IPS-18c (cell line): Measurements from ENCODE around the gene BAG3.
A peak's percentile ranks its signal among the peaks of the same experiment; 100 is the strongest.
"Not testable (repeated sequence)": the region's sequence is repeated elsewhere in the genome, so short reads cannot be mapped to it uniquely, and the experiment has no call there.

Experiments
- H3K4me3 ChIP-seq: 2 replicates; pipeline ENCODE4 v1.7.0; 2013; ENCODE audit warnings: low read depth, mild to moderate bottlenecking, low read length, moderate library complexity; ENCODE audit not compliant: insufficient read depth
- H3K9me3 ChIP-seq: one replicate; pipeline ENCODE4 v1.6.1; 2013; ENCODE audit warnings: mild to moderate bottlenecking, low read length, moderate library complexity; ENCODE audit not compliant: control insufficient read depth, insufficient read depth

Gene BAG3

DNA sequence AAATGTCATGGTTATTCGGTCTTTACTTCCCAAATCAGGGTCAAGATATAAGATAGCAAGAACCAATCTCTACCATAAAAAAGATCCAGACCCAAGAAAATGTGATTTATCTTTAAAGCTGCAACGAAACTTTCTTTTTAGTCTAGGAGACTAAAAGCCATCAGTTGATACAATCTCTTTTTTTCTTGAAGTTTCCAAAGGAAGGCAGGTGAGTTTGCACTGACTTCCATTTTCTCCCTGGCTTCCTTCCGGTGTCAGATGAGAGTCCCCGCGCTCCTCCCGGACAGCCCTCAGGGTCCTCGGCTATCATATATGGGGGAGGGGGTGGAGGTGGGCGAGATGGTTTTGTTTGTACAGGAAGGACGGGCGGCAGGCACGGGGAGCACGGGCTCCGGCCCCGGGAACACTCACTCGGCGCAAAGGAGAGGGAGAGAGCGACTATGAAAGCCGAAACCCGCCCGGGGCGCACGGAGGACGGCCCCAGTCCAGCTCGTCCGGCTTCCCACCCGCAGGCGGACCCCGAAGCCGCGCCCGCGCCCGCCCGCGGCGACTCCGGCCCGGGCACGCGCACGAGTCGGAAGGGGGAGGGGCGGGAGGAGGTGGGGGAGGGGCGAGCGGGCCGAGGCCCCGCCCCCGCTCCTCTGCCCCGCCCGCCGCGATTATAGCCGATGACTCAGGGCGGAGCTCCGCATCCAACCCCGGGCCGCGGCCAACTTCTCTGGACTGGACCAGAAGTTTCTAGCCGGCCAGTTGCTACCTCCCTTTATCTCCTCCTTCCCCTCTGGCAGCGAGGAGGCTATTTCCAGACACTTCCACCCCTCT is at the start of gene BAG3:
Gene BAG3, plus strand, starts transcription at position 689 of the 822 bp plus-strand sequence. CDS start 296 bp downstream, outside the sequence.
- Histone ChIP-seq H3K9me3 (no peaks in the 10 kb centered on the region), H3K4me3 (peak within 1 kb of the TSS; percentile 80)

DNA sequence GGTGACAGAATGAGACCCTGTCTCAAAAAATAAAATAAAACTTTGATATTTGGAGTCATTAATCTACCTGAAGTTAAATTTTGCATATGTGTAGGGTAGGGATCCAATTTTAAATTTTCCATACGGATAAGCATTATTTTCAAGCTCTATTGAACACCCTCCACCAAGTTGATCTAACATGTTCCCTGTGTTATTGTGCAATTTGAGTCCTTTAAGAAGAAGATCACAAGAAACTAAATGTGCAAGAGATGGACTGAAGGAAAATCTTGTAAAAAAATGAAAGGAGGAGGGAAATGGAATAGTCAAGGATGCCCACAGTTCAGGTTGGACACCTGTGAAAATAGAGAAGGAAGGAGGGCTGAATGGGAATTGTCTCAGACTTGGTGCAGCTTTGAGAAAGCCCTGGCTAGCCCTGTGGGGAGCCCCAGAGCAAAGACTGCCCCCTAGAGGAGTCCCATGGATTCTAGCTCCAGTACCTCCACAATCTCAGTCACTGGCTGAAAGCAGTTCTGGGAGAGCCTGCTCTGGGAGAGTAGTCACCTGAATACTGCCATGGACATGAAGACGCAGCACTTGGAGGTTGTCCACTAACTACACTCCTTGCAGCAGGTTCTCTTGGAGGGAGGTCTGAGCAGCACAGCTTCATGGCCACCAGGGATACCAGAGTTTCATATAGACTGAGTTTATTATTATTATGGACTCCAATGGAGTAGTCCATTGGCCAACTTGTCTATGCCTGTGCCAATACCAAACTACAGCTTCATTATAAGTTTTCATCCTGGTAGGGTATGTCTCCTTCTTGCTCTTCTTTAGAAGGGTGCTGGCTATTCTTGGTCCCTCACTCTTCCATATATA is 48.7 kb upstream of the BAG3 start:
- Histone ChIP-seq H3K4me3 (no peak overlapping the region), H3K9me3 (peaks cover 5% of the 10 kb centered on the region)

DNA sequence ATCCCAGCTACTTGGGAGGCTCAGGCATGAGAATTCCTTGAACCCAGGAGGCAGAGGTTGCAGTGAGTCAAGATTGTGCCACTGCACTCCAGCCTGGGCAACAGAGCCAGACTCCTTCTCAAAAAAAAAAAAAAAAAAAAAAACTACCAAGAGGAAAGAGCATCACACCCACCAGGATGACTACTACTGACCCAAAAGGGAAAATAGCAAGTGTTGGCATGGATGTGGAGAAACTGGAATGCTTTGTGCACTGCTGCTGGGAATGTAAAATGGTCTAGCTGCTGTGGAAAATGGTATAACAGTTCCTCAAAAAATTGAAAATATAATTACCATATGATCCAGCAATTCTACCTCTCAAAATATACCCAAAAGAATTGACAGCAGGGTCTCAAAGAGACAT is 46.7 kb upstream of the BAG3 start:
- H3K4me3 ChIP-seq: no peak overlapping the region
- no peaks in the 10 kb centered on the region for H3K9me3 ChIP-seq

DNA sequence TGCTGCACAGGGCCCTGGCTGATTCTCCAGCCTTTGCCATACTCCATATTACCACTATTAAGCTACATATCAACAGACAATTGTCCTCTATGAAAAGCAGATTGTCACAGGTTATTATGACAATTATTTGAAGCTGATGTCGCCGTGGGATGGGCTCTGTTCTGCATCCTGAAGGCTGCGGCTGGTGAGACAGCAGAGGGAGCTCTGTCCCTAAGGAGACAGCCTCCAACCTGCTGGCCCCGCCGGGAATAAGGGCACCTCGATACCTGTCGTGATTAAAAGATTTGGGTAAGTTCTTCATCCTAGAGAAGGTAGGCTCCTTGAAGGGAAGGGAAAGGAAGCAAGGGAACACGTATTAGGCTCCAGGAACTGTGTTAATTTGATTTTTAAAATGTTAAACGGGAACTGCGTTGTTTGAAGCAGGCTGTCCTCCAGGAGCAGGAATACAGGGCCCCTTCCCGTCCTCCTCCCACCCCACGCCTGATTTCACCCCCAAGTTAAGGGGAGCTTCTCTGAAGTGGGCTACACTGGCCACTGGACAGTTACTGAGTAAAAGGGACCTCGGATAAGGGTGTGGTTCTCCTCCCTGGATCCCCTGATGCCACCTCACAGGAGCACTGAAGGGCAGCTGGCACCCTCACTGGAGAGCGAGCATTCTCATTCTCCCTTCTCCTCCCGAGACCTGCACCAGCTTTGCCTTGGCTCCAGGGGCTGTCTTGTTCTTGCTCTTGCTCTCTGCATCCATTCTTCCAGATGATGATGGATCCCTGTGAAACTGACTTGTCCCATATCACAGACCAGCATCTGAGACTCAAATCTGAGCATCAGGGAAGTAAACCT is 42.6 kb upstream of the BAG3 start:
- H3K4me3 ChIP-seq: no peak overlapping the region
- H3K9me3 ChIP-seq: no peaks in the 10 kb centered on the region

DNA sequence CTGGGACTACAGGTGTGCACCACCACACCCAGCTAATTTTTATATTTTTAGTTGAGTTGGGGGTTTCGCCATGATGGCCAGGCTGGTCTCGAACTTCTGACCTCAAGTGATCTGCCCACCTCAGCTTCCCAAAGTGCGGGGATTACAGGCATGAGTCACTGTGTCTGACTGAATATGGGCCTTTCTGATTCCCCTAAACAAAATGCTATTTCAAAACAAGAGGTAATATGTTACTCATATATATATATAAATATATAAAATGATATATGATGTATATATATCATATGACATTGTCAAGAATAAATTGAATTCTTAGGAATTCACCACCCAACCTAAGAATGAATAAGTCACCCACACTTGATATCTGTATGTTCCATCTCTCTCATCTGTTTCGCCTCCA is 41.7 kb upstream of the BAG3 start:
- no peak overlapping the region for H3K4me3 ChIP-seq
- H3K9me3 ChIP-seq: no peaks in the 10 kb centered on the region

DNA sequence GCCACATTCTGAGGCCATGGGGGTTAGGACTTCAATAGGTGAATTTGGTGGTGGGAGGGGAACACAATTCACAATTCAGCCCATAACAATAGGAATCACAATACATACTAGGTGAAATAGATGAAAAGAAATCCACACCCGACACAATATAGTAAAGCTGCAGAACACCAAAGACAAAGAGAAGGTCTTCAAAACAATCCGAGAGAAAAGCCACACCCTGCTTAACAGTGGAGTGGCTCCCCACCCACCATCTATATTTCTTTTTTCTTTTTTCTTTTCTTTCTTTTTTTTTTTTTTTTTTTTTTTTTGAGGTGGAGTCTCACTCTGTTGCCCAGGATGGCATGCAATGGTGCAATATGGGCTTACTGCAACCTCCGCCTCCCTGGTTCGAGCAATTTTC is 39.7 kb upstream of the BAG3 start:
- Histone ChIP-seq H3K9me3 (no peaks in the 10 kb centered on the region), H3K4me3 (no peak overlapping the region)

DNA sequence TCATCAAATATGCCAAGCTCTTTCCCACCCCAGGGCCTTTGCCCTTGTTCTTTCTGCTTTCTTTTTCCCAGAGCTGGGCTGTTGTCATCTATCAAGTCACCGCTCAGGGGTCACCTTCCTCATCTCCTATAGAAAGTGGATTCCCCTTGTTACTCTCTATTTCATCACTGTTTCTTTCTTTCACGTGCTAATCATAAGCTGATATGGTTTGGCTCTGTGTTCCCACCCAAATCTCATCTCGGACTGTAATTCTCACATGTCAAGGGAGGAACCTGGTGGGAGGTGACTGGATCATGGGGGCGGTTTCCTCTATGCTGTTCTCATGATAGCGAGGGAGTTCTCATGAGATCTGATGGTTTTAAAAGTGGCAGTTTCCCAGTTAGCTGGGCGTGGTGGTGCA is 37.4 kb upstream of the BAG3 start:
- H3K9me3 ChIP-seq: no peaks in the 10 kb centered on the region
- no peak overlapping the region for H3K4me3 ChIP-seq

DNA sequence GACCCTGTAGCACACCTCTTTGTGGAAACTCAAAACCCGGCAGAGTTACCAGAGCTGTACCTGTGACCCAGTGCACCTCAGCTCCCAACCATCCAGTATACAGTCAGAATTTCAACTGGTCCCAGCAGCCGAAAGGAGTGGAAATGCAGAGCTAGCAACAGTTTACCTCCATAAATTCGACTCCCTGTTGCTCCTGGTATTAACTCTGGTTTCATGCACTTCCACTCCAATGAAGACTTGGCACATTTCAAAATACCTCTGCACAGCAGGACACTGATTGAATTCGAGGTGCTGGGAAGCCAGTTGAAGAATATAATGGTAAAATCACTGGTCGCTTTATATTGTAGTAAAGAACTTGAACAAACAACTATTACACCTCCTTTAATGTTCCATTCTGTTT is 36.5 kb upstream of the BAG3 start:
- no peaks in the 10 kb centered on the region for H3K9me3 ChIP-seq
- H3K4me3 ChIP-seq: no peak overlapping the region

DNA sequence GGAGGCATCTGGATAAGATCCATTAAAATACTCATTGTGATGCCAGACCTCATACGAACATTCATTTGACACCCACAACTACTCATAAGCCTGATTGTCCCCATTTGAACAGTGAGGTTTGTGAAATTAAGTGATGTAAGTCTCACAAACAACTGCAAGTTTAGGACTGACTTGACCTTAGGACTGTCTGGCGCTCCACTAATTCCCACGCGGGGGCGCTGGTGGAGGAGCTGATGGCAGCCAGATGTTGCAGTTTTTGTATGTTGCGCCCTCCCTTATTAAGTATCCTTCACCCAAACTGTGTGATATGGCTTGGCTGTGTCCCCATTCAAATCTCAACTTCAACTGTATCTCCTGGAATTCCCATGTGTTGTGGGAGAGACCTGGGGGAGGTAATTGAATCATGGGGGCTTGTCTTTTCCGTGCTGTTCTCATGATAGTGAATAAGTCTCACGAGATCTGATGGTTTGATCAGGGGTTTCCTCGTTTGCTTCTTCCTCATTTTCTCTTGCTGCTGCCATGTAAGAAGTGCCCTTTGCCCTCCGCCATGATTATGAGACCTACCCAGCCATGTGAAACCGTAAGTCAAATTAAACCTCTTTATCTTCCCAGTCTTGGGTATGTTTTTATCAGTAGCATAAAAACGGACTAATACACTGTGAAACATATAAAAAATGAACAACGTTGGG is 34.2 kb upstream of the BAG3 start:
- H3K9me3 ChIP-seq: no peaks in the 10 kb centered on the region
- H3K4me3 ChIP-seq: no peak overlapping the region

DNA sequence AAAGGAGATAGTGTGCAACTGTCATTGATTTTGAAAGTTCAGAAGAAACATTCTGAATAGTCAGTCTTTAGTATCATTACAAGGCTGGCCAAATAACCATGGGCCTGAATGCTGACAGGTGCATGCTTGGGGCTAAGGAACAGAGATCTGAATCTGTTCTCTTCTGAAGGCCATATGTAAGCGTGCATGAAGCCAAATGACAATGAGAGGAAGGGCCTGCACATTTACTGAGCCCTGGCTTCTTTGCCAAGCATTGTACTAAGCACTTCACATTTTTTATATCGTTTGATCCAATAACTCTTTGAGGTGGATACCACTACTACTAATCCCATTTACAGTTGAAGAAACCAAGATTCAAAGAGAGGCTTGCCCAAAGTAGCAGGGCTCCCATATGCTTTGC is 32.0 kb upstream of the BAG3 start:
- Histone ChIP-seq H3K4me3 (no peak overlapping the region), H3K9me3 (no peaks in the 10 kb centered on the region)

DNA sequence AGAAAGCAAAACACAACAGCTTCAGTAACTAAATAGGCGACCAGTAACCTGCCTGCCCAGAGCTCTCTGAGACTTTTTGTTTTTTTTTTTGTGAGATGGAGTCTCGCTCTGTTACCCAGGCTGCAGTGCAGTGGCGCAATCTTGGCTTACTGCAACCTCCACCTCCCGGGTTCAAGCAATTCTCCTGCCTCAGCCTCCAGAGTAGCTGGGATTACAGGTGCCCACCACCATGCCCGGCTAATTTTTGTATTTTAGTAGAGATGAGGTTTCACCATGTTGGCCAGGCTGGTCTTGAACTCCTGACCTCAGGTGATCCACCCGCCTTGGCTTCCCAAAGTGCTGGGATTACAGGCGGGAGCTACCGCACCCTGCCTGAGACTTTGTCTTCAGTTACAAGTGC is 31.4 kb upstream of the BAG3 start:
- H3K4me3 ChIP-seq, H3K9me3 ChIP-seq: not testable (repeated sequence)

DNA sequence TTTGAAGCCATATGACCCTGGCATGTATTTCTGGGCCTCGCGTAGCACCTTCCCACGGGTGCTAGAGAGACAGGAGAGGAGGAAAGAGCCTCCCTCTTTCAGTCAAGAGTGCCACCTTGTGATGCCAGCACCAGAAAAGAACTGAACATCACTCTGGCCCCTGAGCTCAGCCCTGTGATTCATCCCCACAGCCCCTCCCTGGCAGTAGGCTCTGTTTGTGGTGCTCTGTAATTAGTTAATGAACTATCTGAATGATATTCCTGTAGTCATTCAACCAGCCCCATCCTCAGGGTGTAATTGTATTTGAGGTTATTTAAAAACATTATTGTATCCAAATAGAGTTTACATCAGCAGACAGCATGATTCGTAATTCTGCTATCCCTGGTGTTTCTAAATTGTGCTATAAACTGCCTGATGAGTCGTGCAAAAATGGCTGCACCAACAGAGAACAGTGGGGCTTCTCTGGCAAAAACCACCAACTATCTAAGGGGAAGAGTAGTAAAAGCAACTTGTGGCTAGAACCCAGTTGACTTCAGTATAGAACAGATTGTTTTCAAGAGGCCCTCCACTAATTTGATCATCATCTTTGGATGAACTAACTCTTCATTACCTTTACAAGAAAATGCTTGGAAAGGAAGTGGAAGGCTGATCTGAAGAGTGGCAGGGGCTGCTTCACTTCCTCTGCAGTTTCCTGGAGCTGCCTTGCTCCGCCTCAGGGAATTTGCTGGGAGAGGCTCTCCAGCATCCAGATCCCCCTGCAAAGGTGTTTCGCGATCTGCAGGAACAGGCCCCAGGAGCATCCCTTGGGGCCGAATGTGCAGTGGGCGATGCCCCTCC is 30.7 kb upstream of the BAG3 start:
- H3K4me3 ChIP-seq: no peak overlapping the region
- no peaks in the 10 kb centered on the region for H3K9me3 ChIP-seq

DNA sequence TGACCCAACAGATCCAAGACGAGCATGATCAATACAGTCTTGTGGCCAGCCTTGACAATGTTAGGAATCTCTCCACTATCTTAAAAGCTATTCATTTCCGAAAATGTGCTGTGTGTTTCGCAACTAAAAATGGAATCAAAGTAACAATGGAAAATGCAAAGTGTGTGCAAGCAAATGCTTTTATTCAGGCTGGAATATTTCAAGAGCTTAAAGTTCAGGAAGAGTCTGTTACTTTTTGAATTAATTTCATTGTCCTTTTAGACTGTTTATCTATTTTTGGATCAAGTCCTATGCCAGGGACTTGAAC is 30.1 kb upstream of the BAG3 start:
- no peaks in the 10 kb centered on the region for H3K9me3 ChIP-seq
- no peak overlapping the region for H3K4me3 ChIP-seq

DNA sequence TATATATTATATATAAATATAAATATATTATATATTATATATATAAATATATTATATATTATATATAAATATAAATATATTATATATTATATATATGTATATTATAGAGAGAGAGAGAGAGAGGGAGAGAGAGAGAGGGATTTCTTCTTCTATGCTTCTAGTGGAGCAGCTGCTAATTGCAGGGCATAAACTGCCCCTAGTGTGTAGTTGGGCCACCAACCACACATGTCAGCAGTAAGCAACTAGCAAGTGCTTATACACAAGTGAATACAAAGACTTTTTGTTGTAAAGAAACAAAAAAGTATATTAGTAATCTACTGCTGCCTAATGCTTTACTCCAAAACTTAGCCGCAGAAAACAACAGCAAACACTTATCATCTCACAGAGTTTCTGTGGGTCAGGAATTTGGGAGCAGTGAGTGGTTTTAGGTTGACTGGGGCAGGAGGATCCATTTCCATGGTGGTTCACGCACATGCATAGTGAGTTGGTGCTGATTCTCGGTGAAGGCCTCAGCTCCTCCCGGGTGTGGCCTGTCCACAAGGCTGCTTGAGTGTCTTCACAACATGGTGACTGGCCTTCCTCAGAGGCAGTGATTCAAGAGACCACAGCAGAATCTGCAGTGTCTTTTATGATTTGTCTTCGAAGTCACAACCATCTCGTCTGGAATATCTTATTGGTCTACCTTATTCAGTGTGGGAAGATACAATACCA is 25.5 kb upstream of the BAG3 start:
- Histone ChIP-seq H3K4me3 (no peak overlapping the region), H3K9me3 (no peaks in the 10 kb centered on the region)

DNA sequence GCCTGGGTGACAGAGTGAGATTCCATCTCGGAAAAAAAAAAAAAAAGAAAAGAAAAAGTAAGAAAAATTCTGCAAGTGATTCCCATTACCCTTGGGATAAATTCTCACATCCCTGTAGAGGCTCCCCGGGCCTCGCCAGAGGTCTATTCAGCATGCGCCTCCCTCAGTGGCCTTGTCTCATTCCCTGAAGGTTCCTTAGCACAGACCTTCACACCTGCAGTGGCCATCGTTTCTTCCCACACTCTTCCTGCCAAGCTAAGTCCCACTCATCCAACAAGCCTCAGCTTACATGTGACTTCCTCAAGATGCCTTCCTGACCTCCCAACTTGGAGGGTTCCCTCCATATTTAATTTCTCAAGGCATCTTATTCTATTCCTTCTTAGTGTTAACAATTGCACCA is 20.9 kb upstream of the BAG3 start:
- no peaks in the 10 kb centered on the region for H3K9me3 ChIP-seq

More for the DNA sequence above, 20.9 kb upstream of the BAG3 start:
- H3K4me3 ChIP-seq: no peak overlapping the region
